HEK293 (cell line): ENCODE data around the gene NEU4.

Source experiments
- CTCF ChIA-PET: fragments of 350-600 bp; formaldehyde crosslinking; extraction: SDS; loops from one replicate; lab custom pipeline; 2021; ENCODE audit warnings: antibody characterized with exemption; lab: Yijun Ruan, JAX
- POLR2A ChIA-PET: fragments of 300-600 bp; formaldehyde crosslinking; extraction: SDS; loops from one replicate; lab custom pipeline; 2020; ENCODE audit warnings: antibody characterized with exemption, inconsistent platforms; lab: Yijun Ruan, JAX
- H3K27ac ChIP-seq: fragments of 200-500 bp; sonication (Bioruptor generic); 2 replicates; pipeline ENCODE4 v1.5.1; 2014; ENCODE audit warnings: low read depth, low read length, control low read depth, inconsistent platforms; ENCODE audit errors: extremely low read depth
- H3K36me3 ChIP-seq, 2 experiments: fragments of 200-500 bp in 1 of 2; sonication (Bioruptor generic) in 1 of 2; 1 replicate in 1 of 2; 2 replicates in 1 of 2; pipeline ENCODE4 v1.5.1; 2014 to 2017; ENCODE audit warnings: inconsistent platforms in 2 of 2, low read length in 2 of 2; ENCODE audit not compliant: control insufficient read depth in 2 of 2, insufficient read depth in 1 of 2
- H3K4me1 ChIP-seq: fragments of 200-500 bp; sonication (Bioruptor generic); 2 replicates; pipeline ENCODE4 v1.5.1; 2014; ENCODE audit warnings: mild to moderate bottlenecking, low read length, inconsistent platforms; ENCODE audit not compliant: control insufficient read depth, insufficient read depth
- H3K4me3 ChIP-seq: 2 replicates; pipeline ENCODE4 v1.5.1; 2011; ENCODE audit warnings: low read depth, mild to moderate bottlenecking, control low read depth, low read length, moderate library complexity
- H3K9me3 ChIP-seq: fragments of 200-500 bp; sonication (Bioruptor generic); 2 replicates; pipeline ENCODE4 v1.5.1; 2014; ENCODE audit warnings: low read depth, low read length, inconsistent platforms; ENCODE audit not compliant: control insufficient read depth, insufficient read depth
- KLF8 ChIP-seq: fragments of 450-650 bp; formaldehyde crosslinking; IDR thresholded peaks from 2 replicates; pipeline ENCODE4 v1.5.1; 2016; ENCODE audit warnings: missing biosample characterization, missing genetic modification characterization
- KLF9 ChIP-seq: fragments of 450-650 bp; formaldehyde crosslinking; IDR thresholded peaks from 2 replicates; pipeline ENCODE4 v1.5.1; 2016; ENCODE audit warnings: missing biosample characterization, missing genetic modification characterization, low read depth
- MEIS1 ChIP-seq: sonication (generic); formaldehyde crosslinking; IDR thresholded peaks from 2 replicates; pipeline ENCODE4 v1.8.1; 2022; ENCODE audit warnings: missing genetic modification reagents, mild to moderate bottlenecking, borderline replicate concordance
- SP3 ChIP-seq: fragments of 450-650 bp; formaldehyde crosslinking; IDR thresholded peaks from 2 replicates; pipeline ENCODE4 v1.5.1; 2016; ENCODE audit warnings: missing biosample characterization, missing genetic modification characterization
- WT1 ChIP-seq: fragments of 450-650 bp; formaldehyde crosslinking; IDR thresholded peaks from 2 replicates; pipeline ENCODE4 v1.5.1; 2016; ENCODE audit warnings: missing biosample characterization, missing genetic modification characterization
- ZFHX2 ChIP-seq: fragments of 450-650 bp; formaldehyde crosslinking; conservative IDR thresholded peaks from 2 replicates; pipeline ENCODE4 v1.5.1; 2016; ENCODE audit warnings: missing biosample characterization, missing genetic modification characterization
- ZFP3 ChIP-seq: fragments of 450-650 bp; formaldehyde crosslinking; IDR thresholded peaks from 2 replicates; pipeline ENCODE4 v1.5.1; 2016; ENCODE audit warnings: low read depth, missing biosample characterization, missing genetic modification characterization
- ZNF140 ChIP-seq: fragments of 450-650 bp; formaldehyde crosslinking; IDR thresholded peaks from 2 replicates; pipeline ENCODE4 v1.5.1; 2016; ENCODE audit warnings: missing biosample characterization, missing genetic modification characterization
- ZNF214 ChIP-seq: fragments of 450-650 bp; formaldehyde crosslinking; IDR thresholded peaks from 2 replicates; pipeline ENCODE4 v1.5.1; 2017; ENCODE audit warnings: missing biosample characterization, mild to moderate bottlenecking, missing genetic modification characterization, borderline replicate concordance
- ZNF239 ChIP-seq: fragments of 450-650 bp; formaldehyde crosslinking; IDR thresholded peaks from 2 replicates; pipeline ENCODE4 v1.5.1; 2016; ENCODE audit warnings: missing biosample characterization, missing genetic modification characterization
- ZNF426 ChIP-seq: fragments of 450-650 bp; formaldehyde crosslinking; IDR thresholded peaks from 2 replicates; pipeline ENCODE4 v1.5.1; 2017; ENCODE audit warnings: missing biosample characterization, missing genetic modification characterization, mild to moderate bottlenecking, inconsistent platforms, moderate library complexity
- ZNF548 ChIP-seq: fragments of 450-650 bp; formaldehyde crosslinking; IDR thresholded peaks from 2 replicates; pipeline ENCODE4 v1.5.1; 2016; ENCODE audit warnings: missing biosample characterization, missing genetic modification characterization
- ZNF585B ChIP-seq: fragments of 450-650 bp; formaldehyde crosslinking; IDR thresholded peaks from 2 replicates; pipeline ENCODE4 v1.5.1; 2016; ENCODE audit warnings: missing biosample characterization, missing genetic modification characterization
- ZNF596 ChIP-seq: fragments of 450-650 bp; IDR thresholded peaks from 2 replicates; pipeline ENCODE4 v1.5.0; 2018; ENCODE audit warnings: missing biosample characterization, mild to moderate bottlenecking, missing genetic modification characterization, moderate library complexity
- ZNF623 ChIP-seq: fragments of 450-650 bp; formaldehyde crosslinking; IDR thresholded peaks from 2 replicates; pipeline ENCODE4 v1.5.1; 2016; ENCODE audit warnings: missing biosample characterization, missing genetic modification characterization
- TF ChIP-seq, protein P1 (sequence below): fragments of 450-650 bp; formaldehyde crosslinking; optimal IDR thresholded peaks from 2 replicates; pipeline ENCODE3; 2016; ENCODE audit warnings: missing biosample characterization, mild to moderate bottlenecking, missing genetic modification characterization
- TF ChIP-seq, protein P2 (sequence below): fragments of 450-650 bp; formaldehyde crosslinking; IDR thresholded peaks from 2 replicates; pipeline ENCODE4 v1.5.1; 2016; ENCODE audit warnings: missing biosample characterization, missing genetic modification characterization, low read depth
- TF ChIP-seq, protein P3 (sequence below): fragments of 450-650 bp; formaldehyde crosslinking; IDR thresholded peaks from 2 replicates; pipeline ENCODE4 v1.5.1; 2017; ENCODE audit warnings: missing biosample characterization, mild to moderate bottlenecking, missing genetic modification characterization, moderate library complexity
- TF ChIP-seq, protein P4 (sequence below): fragments of 450-650 bp; formaldehyde crosslinking; IDR thresholded peaks from 2 replicates; pipeline ENCODE4 v1.5.1; 2016; ENCODE audit warnings: missing biosample characterization, missing genetic modification characterization
- TF ChIP-seq, protein P5 (sequence below): fragments of 450-650 bp; formaldehyde crosslinking; conservative IDR thresholded peaks from 2 replicates; pipeline ENCODE4 v1.5.1; 2016; ENCODE audit warnings: low read depth, missing biosample characterization, missing genetic modification characterization
- TF ChIP-seq, protein P6 (sequence below): fragments of 450-650 bp; formaldehyde crosslinking; IDR thresholded peaks from 2 replicates; pipeline ENCODE4 v1.5.1; 2017; ENCODE audit warnings: missing biosample characterization, missing genetic modification characterization

NEU4 gene

DNA sequence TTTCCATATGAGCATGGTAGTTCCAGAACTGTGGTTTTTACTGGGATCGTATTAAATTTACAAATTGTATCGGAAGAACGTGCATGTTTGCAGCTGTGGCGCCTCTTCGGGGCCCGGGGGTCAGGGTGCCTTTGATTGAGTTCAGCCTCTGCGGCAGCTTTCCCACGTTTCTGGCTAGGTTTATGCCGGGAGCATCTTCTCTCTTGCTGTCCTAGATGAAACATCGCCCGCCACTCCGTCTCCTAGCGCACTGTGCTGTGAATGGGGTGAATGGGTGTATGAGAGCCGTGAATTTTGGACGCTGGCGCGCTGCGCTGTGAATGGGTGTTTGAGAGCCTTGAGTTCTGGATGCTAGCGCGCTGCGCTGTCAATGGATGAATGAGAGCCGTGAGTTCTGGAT, 37.4 kb downstream of the NEU4 start:
- TF ChIP-seq, protein P1, sequence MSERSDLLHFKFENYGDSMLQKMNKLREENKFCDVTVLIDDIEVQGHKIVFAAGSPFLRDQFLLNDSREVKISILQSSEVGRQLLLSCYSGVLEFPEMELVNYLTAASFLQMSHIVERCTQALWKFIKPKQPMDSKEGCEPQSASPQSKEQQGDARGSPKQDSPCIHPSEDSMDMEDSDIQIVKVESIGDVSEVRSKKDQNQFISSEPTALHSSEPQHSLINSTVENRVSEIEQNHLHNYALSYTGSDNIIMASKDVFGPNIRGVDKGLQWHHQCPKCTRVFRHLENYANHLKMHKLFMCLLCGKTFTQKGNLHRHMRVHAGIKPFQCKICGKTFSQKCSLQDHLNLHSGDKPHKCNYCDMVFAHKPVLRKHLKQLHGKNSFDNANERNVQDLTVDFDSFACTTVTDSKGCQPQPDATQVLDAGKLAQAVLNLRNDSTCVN, result no peak
- no peak for TF ChIP-seq ZFP3 (tag by site-specific recombination)
- no peaks in the 10 kb centered on the region for H3K9me3 ChIP-seq
- H3K36me3 ChIP-seq, result no peaks in the 10 kb centered on the region
- no peak overlapping the region for H3K4me3 ChIP-seq
- POLR2A ChIA-PET, result no interaction called here
- CTCF ChIA-PET, result no interaction called here
- H3K4me1 ChIP-seq, result no peaks in the 10 kb centered on the region
- no peak overlapping the region for H3K27ac ChIP-seq

DNA sequence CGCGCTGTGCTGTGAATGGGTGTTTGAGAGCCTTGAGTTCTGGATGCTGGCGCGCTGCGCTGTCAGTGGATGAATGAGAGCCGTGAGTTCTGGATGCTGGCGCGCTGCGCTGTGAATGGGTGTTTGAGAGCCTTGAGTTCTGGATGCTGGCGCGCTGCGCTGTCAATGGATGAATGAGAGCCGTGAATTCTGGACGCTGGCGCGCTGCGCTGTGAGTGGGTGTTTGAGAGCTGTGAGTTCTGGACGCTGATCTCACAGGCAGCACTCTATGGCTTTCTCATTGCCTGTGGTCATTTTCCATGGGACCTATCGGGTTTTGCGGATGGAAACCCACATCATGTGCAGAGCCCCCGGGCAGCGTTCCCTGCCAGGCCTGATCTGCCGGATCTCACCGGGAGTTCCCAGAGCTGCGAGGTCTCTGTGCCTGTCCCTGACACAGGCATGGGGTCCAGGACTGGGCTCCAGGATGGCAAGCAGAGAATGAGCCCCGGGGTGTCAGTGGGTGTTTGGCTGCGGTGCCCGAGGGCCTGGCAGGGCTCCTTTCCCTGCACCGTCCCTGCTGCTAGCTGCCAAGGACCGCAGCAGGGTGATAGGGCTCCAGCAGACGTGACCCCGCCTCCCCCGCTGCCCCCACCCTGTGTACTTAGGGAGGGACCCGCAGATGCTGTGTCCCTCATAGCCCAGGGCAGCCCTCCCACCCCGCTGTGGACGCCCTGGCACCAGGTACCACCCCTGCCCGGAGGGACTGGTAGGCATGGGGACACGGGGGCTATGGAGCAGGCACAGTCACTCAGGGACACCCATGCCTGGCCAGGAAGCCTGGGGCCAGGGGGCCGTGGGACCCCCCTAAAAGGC, 40.0 kb downstream of the NEU4 start:
- H3K27ac ChIP-seq, result no peak overlapping the region
- H3K4me3 ChIP-seq, result no peak overlapping the region
- H3K4me1 ChIP-seq, result no peaks in the 10 kb centered on the region
- ChIA-PET CTCF (no interaction called here), POLR2A (no interaction called here)
- H3K36me3 ChIP-seq, result no peaks in the 10 kb centered on the region
- TF ChIP-seq ZNF140 (tag by site-specific recombination) (no peak), KLF8 (no peak), KLF9 (tag by site-specific recombination) (no peak), ZNF585B (tag by site-specific recombination) (no peak), ZNF623 (tag by site-specific recombination) (no peak), ZFHX2 (no peak), MEIS1 (CRISPR knock-in tag) (no peak), SP3 (tag by site-specific recombination) (no peak), ZNF239 (tag by site-specific recombination) (no peak), ZNF548 (tag by site-specific recombination) (no peak), ZNF426 (no peak), WT1 (tag by site-specific recombination) (no peak), ZNF596 (no peak), ZNF214 (tag by site-specific recombination) (no peak)
- TF ChIP-seq, protein P2, sequence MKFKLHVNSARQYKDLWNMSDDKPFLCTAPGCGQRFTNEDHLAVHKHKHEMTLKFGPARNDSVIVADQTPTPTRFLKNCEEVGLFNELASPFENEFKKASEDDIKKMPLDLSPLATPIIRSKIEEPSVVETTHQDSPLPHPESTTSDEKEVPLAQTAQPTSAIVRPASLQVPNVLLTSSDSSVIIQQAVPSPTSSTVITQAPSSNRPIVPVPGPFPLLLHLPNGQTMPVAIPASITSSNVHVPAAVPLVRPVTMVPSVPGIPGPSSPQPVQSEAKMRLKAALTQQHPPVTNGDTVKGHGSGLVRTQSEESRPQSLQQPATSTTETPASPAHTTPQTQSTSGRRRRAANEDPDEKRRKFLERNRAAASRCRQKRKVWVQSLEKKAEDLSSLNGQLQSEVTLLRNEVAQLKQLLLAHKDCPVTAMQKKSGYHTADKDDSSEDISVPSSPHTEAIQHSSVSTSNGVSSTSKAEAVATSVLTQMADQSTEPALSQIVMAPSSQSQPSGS, result no peak
- TF ChIP-seq, protein P3, sequence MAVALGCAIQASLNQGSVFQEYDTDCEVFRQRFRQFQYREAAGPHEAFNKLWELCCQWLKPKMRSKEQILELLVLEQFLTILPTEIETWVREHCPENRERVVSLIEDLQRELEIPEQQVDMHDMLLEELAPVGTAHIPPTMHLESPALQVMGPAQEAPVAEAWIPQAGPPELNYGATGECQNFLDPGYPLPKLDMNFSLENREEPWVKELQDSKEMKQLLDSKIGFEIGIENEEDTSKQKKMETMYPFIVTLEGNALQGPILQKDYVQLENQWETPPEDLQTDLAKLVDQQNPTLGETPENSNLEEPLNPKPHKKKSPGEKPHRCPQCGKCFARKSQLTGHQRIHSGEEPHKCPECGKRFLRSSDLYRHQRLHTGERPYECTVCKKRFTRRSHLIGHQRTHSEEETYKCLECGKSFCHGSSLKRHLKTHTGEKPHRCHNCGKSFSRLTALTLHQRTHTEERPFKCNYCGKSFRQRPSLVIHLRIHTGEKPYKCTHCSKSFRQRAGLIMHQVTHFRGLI (tag by site-specific recombination), result no peak
- TF ChIP-seq, protein P4, sequence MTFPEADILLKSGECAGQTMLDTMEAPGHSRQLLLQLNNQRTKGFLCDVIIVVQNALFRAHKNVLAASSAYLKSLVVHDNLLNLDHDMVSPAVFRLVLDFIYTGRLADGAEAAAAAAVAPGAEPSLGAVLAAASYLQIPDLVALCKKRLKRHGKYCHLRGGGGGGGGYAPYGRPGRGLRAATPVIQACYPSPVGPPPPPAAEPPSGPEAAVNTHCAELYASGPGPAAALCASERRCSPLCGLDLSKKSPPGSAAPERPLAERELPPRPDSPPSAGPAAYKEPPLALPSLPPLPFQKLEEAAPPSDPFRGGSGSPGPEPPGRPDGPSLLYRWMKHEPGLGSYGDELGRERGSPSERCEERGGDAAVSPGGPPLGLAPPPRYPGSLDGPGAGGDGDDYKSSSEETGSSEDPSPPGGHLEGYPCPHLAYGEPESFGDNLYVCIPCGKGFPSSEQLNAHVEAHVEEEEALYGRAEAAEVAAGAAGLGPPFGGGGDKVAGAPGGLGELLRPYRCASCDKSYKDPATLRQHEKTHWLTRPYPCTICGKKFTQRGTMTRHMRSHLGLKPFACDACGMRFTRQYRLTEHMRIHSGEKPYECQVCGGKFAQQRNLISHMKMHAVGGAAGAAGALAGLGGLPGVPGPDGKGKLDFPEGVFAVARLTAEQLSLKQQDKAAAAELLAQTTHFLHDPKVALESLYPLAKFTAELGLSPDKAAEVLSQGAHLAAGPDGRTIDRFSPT (tag by site-specific recombination), result no peak
- TF ChIP-seq, protein P5, sequence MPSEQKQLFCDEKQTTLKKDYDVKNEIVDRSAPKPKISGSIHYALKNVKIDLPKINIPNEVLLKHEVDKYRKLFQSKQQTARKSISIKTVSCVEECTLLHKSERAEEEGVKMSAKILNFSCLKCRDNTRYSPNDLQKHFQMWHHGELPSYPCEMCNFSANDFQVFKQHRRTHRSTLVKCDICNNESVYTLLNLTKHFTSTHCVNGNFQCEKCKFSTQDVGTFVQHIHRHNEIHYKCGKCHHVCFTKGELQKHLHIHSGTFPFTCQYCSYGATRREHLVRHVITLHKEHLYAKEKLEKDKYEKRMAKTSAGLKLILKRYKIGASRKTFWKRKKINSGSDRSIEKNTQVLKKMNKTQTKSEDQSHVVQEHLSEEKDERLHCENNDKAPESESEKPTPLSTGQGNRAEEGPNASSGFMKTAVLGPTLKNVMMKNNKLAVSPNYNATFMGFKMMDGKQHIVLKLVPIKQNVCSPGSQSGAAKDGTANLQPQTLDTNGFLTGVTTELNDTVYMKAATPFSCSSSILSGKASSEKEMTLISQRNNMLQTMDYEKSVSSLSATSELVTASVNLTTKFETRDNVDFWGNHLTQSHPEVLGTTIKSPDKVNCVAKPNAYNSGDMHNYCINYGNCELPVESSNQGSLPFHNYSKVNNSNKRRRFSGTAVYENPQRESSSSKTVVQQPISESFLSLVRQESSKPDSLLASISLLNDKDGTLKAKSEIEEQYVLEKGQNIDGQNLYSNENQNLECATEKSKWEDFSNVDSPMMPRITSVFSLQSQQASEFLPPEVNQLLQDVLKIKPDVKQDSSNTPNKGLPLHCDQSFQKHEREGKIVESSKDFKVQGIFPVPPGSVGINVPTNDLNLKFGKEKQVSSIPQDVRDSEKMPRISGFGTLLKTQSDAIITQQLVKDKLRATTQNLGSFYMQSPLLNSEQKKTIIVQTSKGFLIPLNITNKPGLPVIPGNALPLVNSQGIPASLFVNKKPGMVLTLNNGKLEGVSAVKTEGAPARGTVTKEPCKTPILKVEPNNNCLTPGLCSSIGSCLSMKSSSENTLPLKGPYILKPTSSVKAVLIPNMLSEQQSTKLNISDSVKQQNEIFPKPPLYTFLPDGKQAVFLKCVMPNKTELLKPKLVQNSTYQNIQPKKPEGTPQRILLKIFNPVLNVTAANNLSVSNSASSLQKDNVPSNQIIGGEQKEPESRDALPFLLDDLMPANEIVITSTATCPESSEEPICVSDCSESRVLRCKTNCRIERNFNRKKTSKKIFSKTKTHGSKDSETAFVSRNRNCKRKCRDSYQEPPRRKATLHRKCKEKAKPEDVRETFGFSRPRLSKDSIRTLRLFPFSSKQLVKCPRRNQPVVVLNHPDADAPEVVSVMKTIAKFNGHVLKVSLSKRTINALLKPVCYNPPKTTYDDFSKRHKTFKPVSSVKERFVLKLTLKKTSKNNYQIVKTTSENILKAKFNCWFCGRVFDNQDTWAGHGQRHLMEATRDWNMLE, result no peak
- TF ChIP-seq, protein P6, sequence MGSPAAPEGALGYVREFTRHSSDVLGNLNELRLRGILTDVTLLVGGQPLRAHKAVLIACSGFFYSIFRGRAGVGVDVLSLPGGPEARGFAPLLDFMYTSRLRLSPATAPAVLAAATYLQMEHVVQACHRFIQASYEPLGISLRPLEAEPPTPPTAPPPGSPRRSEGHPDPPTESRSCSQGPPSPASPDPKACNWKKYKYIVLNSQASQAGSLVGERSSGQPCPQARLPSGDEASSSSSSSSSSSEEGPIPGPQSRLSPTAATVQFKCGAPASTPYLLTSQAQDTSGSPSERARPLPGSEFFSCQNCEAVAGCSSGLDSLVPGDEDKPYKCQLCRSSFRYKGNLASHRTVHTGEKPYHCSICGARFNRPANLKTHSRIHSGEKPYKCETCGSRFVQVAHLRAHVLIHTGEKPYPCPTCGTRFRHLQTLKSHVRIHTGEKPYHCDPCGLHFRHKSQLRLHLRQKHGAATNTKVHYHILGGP (tag by site-specific recombination), result no peak
- H3K9me3 ChIP-seq, result no peaks in the 10 kb centered on the region
